Measurements from ENCODE around the gene PBX3. TPM values are rescaled to one million over a fixed set of nuclear protein-coding genes. Genes with fewer than 3 reads are reported as not detected.

Gene PBX3
- total RNA-seq, 1 experiment from 2014 or later, result 10.4 TPM

DNA sequence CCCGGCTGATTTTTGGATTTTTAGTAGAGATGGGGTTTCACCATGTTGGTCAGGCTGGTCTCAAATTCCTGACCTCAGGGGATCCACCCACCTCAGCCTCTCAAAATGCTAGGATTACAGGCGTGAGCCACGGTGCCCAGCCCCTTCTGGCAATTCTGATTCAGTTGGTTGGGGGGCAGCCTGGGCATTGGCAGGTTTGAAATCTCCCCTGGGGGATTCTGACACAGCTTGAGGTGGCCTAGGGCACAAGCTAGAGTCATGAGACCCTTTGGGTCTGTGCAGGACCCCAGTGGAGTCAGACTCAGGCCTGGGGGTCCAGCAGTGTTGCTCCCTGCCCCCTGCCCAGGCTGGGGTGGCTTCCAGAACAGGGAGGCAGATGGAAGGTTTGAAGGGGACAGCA lies 239.8 kb downstream of the PBX3 start:
- DNase-seq (ENCODE audit: low read depth, low spot score), result no peak
- in situ Hi-C loops (cut with HindIII; ENCODE audit: low pct_unique_long_range_greater_than_20kb, low sequenced_read_pairs), result no loop called here

DNA sequence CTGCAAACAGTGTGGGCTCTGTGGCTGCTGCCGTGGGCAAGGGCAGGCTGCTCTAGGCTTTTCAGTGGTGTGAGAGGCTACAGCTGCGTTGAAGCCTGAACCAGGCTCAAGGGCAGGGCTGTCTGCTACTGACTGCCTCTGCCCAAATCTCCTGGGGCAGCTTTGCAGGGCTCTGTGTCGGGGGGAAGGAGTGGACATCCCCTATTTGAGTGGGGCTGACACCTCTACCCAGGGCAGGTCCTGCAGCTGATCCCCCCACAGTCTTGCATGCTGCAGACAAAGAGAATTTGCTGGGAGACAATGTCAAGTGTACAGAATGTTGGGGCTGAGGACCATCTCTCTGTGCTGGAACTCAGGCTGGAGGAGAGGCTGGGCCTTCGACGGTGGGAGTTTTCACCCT lies 240.2 kb downstream of the PBX3 start:
- DNase-seq (ENCODE audit: low read depth, low spot score), result no peak
- in situ Hi-C loops (cut with HindIII; ENCODE audit: low pct_unique_long_range_greater_than_20kb, low sequenced_read_pairs), result no loop called here

DNA sequence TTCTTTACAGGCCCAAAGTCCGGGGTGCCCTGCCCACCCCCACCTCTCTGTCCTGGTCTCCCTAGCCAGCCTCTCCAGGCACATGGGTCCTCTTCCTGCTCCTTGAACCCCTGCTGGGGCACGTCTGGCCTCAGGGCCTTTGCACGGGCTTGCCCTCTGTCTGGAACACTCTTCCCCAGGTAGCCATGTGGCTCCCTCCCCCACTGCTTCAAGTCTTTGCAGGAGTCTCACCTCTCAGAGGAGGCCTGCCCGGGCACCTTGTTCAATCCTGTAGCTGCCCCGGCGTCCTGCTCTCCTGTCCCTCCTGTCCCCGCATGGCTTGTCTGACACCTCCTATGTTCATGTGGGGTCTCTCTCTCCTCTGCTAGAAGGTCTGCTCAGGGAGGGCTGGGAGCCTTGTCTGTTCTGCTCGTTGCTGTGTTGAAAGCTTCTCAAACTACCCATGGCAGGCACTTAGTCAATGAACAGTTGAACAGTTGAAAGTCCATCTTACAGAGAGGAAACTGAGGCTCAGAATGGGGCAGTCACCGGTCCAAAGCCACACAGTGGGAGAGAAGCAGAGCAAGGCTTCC lies 241.4 kb downstream of the PBX3 start:
- in situ Hi-C loops (cut with HindIII; ENCODE audit: low pct_unique_long_range_greater_than_20kb, low sequenced_read_pairs), result no loop called here
- DNase-seq (ENCODE audit: low read depth, low spot score), result no peak

DNA sequence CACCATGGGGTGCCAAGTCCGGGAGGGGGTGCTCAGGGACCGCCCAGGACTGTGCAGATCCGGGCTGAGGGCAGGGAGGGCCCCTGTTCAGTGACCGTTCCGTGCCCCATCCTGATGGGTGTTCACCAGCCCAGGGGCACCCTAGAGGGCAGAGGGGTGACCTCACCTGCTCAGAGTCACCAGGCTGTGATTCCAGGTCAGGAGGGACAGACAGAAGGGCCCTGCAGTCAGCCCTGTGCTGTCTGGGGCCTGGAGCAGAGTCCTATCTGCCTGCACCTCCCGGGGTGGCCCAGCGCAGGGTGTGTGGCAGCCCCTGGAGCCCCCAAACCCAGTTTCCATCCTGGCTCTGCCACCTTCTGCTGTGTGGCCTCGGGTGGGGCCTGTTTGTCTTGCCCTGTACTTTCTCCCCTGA lies 241.9 kb downstream of the PBX3 start:
- DNase-seq (ENCODE audit: low read depth, low spot score), result no peak
- in situ Hi-C loops (cut with HindIII; ENCODE audit: low pct_unique_long_range_greater_than_20kb, low sequenced_read_pairs), result no loop called here

- no peak for DNase-seq (ENCODE audit: low read depth, low spot score)
- in situ Hi-C loops (cut with HindIII; ENCODE audit: low pct_unique_long_range_greater_than_20kb, low sequenced_read_pairs), result no loop called here
Measured at GRCh38 chr9:125989524-125990180, 242.5 kb downstream of the PBX3 start.

DNA sequence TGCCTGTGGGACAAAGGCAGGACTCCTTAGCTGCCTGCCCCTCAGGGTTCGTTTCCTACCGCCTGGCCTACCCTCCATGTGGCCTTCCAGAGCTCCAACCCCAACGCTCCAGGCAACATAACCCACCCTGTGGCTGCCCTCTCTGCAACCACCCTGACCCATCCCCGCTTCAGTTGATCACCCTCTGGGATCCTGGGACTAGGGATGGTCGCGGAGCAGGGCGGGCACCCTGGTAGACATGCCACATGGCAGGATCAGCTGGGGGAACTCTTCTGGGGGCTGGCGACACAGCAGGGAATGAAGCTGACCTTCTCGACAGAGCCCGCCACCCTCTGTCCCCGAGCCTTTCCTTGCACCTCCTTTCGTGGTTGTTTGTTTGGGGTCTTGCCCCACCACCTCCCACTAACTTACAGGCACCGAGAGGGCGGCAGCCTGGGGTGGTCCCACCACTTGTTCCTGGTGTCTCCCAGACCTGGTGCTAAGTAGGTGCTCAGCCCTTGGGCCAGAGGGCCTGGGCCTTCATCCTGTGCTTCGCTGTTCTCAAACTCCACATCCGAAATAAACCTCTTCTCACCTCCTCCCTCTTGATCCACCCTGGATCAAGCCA lies 243.1 kb downstream of the PBX3 start:
- in situ Hi-C loops (cut with HindIII; ENCODE audit: low pct_unique_long_range_greater_than_20kb, low sequenced_read_pairs), result no loop called here
- DNase-seq (ENCODE audit: low read depth, low spot score), result no peak

- DNase-seq (ENCODE audit: low read depth, low spot score), result no peak
- in situ Hi-C loops (cut with HindIII; ENCODE audit: low pct_unique_long_range_greater_than_20kb, low sequenced_read_pairs), result no loop called here
Measured at GRCh38 chr9:125990793-125991220, 243.6 kb downstream of the PBX3 start.

GRCh38 chr9:125991886-125992529 lies 244.8 kb downstream of the PBX3 start:
- in situ Hi-C loops (cut with HindIII; ENCODE audit: low pct_unique_long_range_greater_than_20kb, low sequenced_read_pairs), result no loop called here
- DNase-seq (ENCODE audit: low read depth, low spot score), result no peak

- in situ Hi-C loops (cut with HindIII; ENCODE audit: low pct_unique_long_range_greater_than_20kb, low sequenced_read_pairs), result no loop called here
- no peak for DNase-seq (ENCODE audit: low read depth, low spot score)
Measured at GRCh38 chr9:125992557-125992956, 245.4 kb downstream of the PBX3 start.

- no peak for DNase-seq (ENCODE audit: low read depth, low spot score)
- in situ Hi-C loops (cut with HindIII; ENCODE audit: low pct_unique_long_range_greater_than_20kb, low sequenced_read_pairs), result no loop called here
Measured at GRCh38 chr9:125993466-125993865, 246.3 kb downstream of the PBX3 start.

GRCh38 chr9:125994066-125994943 lies 247.1 kb downstream of the PBX3 start:
- no peak for DNase-seq (ENCODE audit: low read depth, low spot score)
- in situ Hi-C loops (cut with HindIII; ENCODE audit: low pct_unique_long_range_greater_than_20kb, low sequenced_read_pairs), result no loop called here

GRCh38 chr9:125995006-125995405 lies 247.8 kb downstream of the PBX3 start:
- DNase-seq (ENCODE audit: low read depth, low spot score), result no peak
- in situ Hi-C loops (cut with HindIII; ENCODE audit: low pct_unique_long_range_greater_than_20kb, low sequenced_read_pairs), result no loop called here

DNA sequence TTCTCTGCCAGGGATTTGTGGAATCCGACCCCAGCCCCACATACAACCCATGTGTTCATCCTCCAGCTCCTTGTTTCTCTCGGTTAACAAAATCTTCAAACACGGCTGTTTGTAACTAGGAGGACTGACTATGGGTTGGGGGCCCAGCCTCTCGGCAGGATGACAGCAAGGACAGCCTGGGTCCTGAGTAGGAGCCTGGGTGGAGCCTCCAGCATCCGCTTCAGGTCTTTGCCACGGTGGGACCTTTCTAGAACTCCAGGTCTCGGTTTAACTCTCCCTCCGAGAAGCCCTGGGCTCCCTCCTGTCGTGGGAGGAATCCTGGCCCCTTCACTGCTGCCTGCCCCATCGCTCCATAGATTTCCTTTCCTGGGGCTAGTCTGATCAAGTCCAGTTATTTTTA lies 248.5 kb downstream of the PBX3 start:
- in situ Hi-C loops (cut with HindIII; ENCODE audit: low pct_unique_long_range_greater_than_20kb, low sequenced_read_pairs), result no loop called here

DNA sequence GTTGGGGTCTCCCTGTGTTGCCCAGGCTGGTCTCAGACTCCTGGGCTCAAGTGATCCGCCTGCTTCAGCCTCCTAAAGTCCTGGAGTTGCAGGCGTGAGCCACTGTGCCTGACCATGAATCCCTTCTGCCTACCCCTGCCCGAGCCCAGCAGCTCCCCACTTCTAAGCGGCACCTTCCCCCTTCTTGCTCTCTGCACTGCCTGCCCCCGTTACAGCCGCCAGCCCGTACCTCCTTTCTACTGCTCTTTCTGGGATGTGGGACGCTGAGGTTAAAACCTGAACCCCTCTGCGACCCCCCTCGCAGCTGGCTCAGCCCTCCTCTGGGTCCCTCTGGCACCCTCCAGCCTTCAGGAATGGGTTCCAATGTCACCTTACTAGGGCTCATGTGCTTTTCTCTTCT lies 249.6 kb downstream of the PBX3 start:
- DNase-seq (ENCODE audit: low read depth, low spot score), result no peak
- in situ Hi-C loops (cut with HindIII; ENCODE audit: low pct_unique_long_range_greater_than_20kb, low sequenced_read_pairs), result no loop called here

More for the DNA sequence above, 248.5 kb downstream of the PBX3 start:
- no peak for DNase-seq (ENCODE audit: low read depth, low spot score)

- in situ Hi-C loops (cut with HindIII; ENCODE audit: low pct_unique_long_range_greater_than_20kb, low sequenced_read_pairs), result no loop called here
- no peak for DNase-seq (ENCODE audit: low read depth, low spot score)
Measured at GRCh38 chr9:125997196-125997823, 250.1 kb downstream of the PBX3 start.

GRCh38 chr9:125998837-125999503 lies 251.8 kb downstream of the PBX3 start:
- no peak for DNase-seq (ENCODE audit: low read depth, low spot score)
- in situ Hi-C loops (cut with HindIII; ENCODE audit: low pct_unique_long_range_greater_than_20kb, low sequenced_read_pairs), result no loop called here

- in situ Hi-C loops (cut with HindIII; ENCODE audit: low pct_unique_long_range_greater_than_20kb, low sequenced_read_pairs), result no loop called here
- DNase-seq (ENCODE audit: low read depth, low spot score), result no peak
Measured at GRCh38 chr9:125999504-125999881, 252.3 kb downstream of the PBX3 start.
